ENCODE measurements around the gene RAB40B.

DNA sequence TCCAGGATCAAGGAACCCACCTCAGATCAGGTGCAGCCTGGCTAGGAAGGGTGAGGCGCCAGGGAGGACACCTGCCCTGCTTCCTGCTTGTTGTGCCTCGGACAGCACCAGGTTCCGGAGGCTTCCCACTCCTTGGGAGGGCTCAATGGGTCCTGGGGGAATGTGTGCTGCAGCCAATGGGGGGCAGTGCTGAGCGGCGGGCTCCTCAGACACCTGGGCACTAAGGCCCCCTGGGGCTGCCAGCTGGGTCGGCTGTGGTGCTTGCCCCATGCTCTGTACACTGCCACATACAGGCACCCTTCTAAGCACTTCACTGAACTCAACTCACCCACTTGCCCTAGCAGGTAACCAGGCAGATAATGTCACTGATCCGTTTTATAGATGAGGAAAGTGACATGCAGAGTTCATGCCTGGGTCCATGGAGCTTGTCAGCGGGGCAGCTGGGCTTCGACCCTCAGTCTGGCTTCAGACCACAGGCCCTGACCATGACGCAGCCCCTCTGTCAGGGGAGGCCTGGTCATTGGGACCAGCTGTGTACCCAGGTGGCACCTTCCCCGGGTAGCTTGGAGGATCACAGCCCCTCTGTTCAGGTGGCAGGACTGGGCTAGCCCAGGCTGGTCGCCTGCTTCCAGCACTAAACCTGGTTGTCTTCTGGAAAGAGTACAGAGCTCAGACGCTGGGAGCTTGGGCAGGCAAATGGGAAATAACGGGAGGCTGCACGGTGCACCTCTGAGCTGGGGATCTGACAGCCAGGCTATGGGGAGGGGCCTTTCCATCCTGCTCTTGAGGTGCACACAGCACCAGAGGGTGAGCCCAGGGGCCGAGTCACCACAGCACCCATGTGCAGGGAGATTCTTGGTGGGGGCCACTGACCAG lies 45.1 kb upstream of the RAB40B start:
- TF ChIP-seq, protein P1, sequence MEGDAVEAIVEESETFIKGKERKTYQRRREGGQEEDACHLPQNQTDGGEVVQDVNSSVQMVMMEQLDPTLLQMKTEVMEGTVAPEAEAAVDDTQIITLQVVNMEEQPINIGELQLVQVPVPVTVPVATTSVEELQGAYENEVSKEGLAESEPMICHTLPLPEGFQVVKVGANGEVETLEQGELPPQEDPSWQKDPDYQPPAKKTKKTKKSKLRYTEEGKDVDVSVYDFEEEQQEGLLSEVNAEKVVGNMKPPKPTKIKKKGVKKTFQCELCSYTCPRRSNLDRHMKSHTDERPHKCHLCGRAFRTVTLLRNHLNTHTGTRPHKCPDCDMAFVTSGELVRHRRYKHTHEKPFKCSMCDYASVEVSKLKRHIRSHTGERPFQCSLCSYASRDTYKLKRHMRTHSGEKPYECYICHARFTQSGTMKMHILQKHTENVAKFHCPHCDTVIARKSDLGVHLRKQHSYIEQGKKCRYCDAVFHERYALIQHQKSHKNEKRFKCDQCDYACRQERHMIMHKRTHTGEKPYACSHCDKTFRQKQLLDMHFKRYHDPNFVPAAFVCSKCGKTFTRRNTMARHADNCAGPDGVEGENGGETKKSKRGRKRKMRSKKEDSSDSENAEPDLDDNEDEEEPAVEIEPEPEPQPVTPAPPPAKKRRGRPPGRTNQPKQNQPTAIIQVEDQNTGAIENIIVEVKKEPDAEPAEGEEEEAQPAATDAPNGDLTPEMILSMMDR (IDR thresholded peaks at IDR 0.05): no peak
- no peak for TF ChIP-seq POLR2A (IDR thresholded peaks at IDR 0.05)

Data from right lobe of liver (tissue), 4 donors.